H9 (cell line): ENCODE results near the gene DIS3L2. TPM values are rescaled to one million over a fixed set of nuclear protein-coding genes. Genes with fewer than 3 reads are reported as not detected.

Experiments used
- DNase-seq: peaks from one replicate; pipeline ENCODE4 v3.0.0-alpha.2; 2017
- H2AFZ ChIP-seq: one replicate; pipeline ENCODE4 v1.6.1; 2013; ENCODE audit warnings: mild to moderate bottlenecking, low read length, control low read depth, moderate library complexity
- H2AK5ac ChIP-seq: 2 replicates; pipeline ENCODE4 v1.6.1; 2013; ENCODE audit warnings: low read length, control low read depth, mixed read lengths; ENCODE audit not compliant: insufficient read length
- H2BK120ac ChIP-seq: one replicate; pipeline ENCODE4 v1.6.1; 2013; ENCODE audit warnings: low read depth, mild to moderate bottlenecking, low read length, control low read depth, inconsistent platforms; ENCODE audit not compliant: poor library complexity, severe bottlenecking
- H2BK12ac ChIP-seq: 2 replicates; pipeline ENCODE4 v1.6.1; 2013; ENCODE audit warnings: low read length, control low read depth, mixed read lengths, low read depth; ENCODE audit not compliant: insufficient read length
- H2BK15ac ChIP-seq: 2 replicates; pipeline ENCODE4 v1.6.1; 2013; ENCODE audit warnings: low read depth, low read length, control low read depth
- H2BK20ac ChIP-seq: one replicate; pipeline ENCODE4 v1.6.1; 2013; ENCODE audit warnings: low read depth, mild to moderate bottlenecking, low read length, control low read depth, inconsistent platforms; ENCODE audit not compliant: poor library complexity, severe bottlenecking
- H2BK5ac ChIP-seq: 2 replicates; pipeline ENCODE4 v1.6.1; 2013; ENCODE audit warnings: low read length, control low read depth, mixed read lengths; ENCODE audit not compliant: insufficient read length
- H3K14ac ChIP-seq: 2 replicates; pipeline ENCODE4 v1.6.1; 2013; ENCODE audit warnings: low read length, control low read depth; ENCODE audit not compliant: insufficient read depth
- H3K18ac ChIP-seq: 2 replicates; pipeline ENCODE4 v1.6.1; 2013; ENCODE audit warnings: low read depth, mild to moderate bottlenecking, mixed read lengths, low read length, control low read depth; ENCODE audit not compliant: insufficient read length
- H3K23ac ChIP-seq: 2 replicates; pipeline ENCODE4 v1.6.1; 2013; ENCODE audit warnings: low read length, control low read depth, mixed read lengths, low read depth; ENCODE audit not compliant: insufficient read length
- H3K23me2 ChIP-seq: 2 replicates; pipeline ENCODE4 v1.6.1; 2013; ENCODE audit warnings: low read depth, mild to moderate bottlenecking, mixed read lengths, low read length, control low read depth; ENCODE audit not compliant: insufficient read length, poor library complexity, severe bottlenecking
- H3K27ac ChIP-seq: 2 replicates; pipeline ENCODE4 v1.5.1; 2013; ENCODE audit warnings: low read length, control low read depth, mixed read lengths, low read depth; ENCODE audit not compliant: insufficient read length
- H3K27me3 ChIP-seq: 2 replicates; pipeline ENCODE4 v1.6.1; 2013; ENCODE audit warnings: low read length, control low read depth, inconsistent platforms; ENCODE audit not compliant: insufficient read depth
- H3K4ac ChIP-seq: 2 replicates; pipeline ENCODE4 v1.6.1; 2013; ENCODE audit warnings: low read depth, mild to moderate bottlenecking, control low read depth, inconsistent platforms, low read length, moderate library complexity
- H3K4me1 ChIP-seq: 2 replicates; pipeline ENCODE4 v1.6.1; 2013; ENCODE audit warnings: low read length, control low read depth, inconsistent platforms; ENCODE audit not compliant: insufficient read depth
- H3K4me2 ChIP-seq: 2 replicates; pipeline ENCODE4 v1.6.1; 2013; ENCODE audit warnings: low read length, control low read depth, mixed read lengths; ENCODE audit not compliant: insufficient read length, insufficient read depth
- H3K56ac ChIP-seq: 2 replicates; pipeline ENCODE4 v1.6.1; 2013; ENCODE audit warnings: low read depth, mild to moderate bottlenecking, mixed read lengths, low read length, control low read depth; ENCODE audit not compliant: insufficient read length
- H3K79me1 ChIP-seq: 2 replicates; pipeline ENCODE4 v1.6.1; 2013; ENCODE audit warnings: low read depth, mild to moderate bottlenecking, moderate library complexity, low read length, control low read depth, inconsistent platforms; ENCODE audit not compliant: insufficient read depth, poor library complexity, severe bottlenecking
- H3K79me2 ChIP-seq: 2 replicates; pipeline ENCODE4 v1.6.1; 2013; ENCODE audit warnings: low read length, control low read depth, inconsistent platforms; ENCODE audit not compliant: insufficient read depth
- H3K9ac ChIP-seq: 2 replicates; pipeline ENCODE4 v1.6.1; 2013; ENCODE audit warnings: low read length, control low read depth, mixed read lengths; ENCODE audit not compliant: insufficient read length; ENCODE audit errors: extremely low read depth
- H3K9me3 ChIP-seq: one replicate; pipeline ENCODE4 v1.6.1; 2013; ENCODE audit warnings: low read depth, low read length, inconsistent platforms; ENCODE audit not compliant: control insufficient read depth
- H3T11ph ChIP-seq: one replicate; pipeline ENCODE4 v1.6.1; 2013; ENCODE audit warnings: mild to moderate bottlenecking, low read length, control low read depth, inconsistent platforms
- H4K20me1 ChIP-seq: one replicate; pipeline ENCODE4 v1.6.1; 2013; ENCODE audit not compliant: control insufficient read depth, insufficient read length, insufficient read depth
- H4K5ac ChIP-seq: 2 replicates; pipeline ENCODE4 v1.6.1; 2013; ENCODE audit warnings: low read depth, mild to moderate bottlenecking, mixed read lengths, low read length, control low read depth; ENCODE audit not compliant: insufficient read length
- H4K8ac ChIP-seq: replicated peaks from 2 replicates; pipeline ENCODE4 v1.6.1; 2013; ENCODE audit warnings: low read length, control low read depth, mixed read lengths, low read depth; ENCODE audit not compliant: insufficient read length
- H4K91ac ChIP-seq: 2 replicates; pipeline ENCODE4 v1.6.1; 2013; ENCODE audit warnings: low read depth, mild to moderate bottlenecking, moderate library complexity, mixed read lengths, low read length, control low read depth; ENCODE audit not compliant: insufficient read length
- H3K27ac Mint-ChIP-seq, 3 experiments: 2 replicates in 2 of 3; 3 replicates in 1 of 3; pipeline ENCODE4 v1.8.0; 2020 to 2021; ENCODE audit warnings: mixed read lengths in 3 of 3, mild to moderate bottlenecking in 1 of 3, moderate library complexity in 1 of 3
- H3K27me3 Mint-ChIP-seq: 2 replicates; pipeline ENCODE4 v1.8.0; 2021; ENCODE audit warnings: low read depth, mild to moderate bottlenecking, moderate library complexity, mixed read lengths
- H3K36me3 Mint-ChIP-seq, 3 experiments: 2 replicates in 2 of 3; 3 replicates in 1 of 3; pipeline ENCODE4 v1.8.0; 2020 to 2021; ENCODE audit warnings: low read depth in 3 of 3, mixed read lengths in 3 of 3; ENCODE audit not compliant: insufficient read depth in 1 of 3
- H3K4me1 Mint-ChIP-seq, 2 experiments: 2 replicates each; pipeline ENCODE4 v1.8.0; 2020; ENCODE audit warnings: mixed read lengths in 2 of 2
- H3K4me3 Mint-ChIP-seq, 2 experiments: 2 replicates in 1 of 2; 3 replicates in 1 of 2; pipeline ENCODE4 v1.8.0; 2020 to 2021; ENCODE audit warnings: mild to moderate bottlenecking in 2 of 2, mixed read lengths in 2 of 2, moderate library complexity in 1 of 2
- H3K9me3 Mint-ChIP-seq, 2 experiments: 2 replicates in 1 of 2; 3 replicates in 1 of 2; pipeline ENCODE4 v1.8.0; 2020; ENCODE audit warnings: mild to moderate bottlenecking in 2 of 2, mixed read lengths in 2 of 2, moderate library complexity in 1 of 2
- CTCF ChIP-seq: fragments of 200-600 bp; sonication (generic); conservative IDR thresholded peaks from 3 replicates; pipeline ENCODE4 v1.8.0; 2021; ENCODE audit warnings: antibody characterized with exemption, mild to moderate bottlenecking
- WGBS: extraction: QIAGEN DNeasy Blood & Tissue Kit; methylation state at CpG from one replicate; pipeline ENCODE4 v1.1.7; 2013; ENCODE audit warnings: missing lambda C conversion rate, low lambda C conversion rate, mixed read lengths; ENCODE audit not compliant: insufficient read length; ENCODE audit errors: extremely low coverage; 5-methylcytosine and 5-hydroxymethylcytosine counted together
- total RNA-seq: library from RNA; stranded (reverse); gene quantifications from 2 replicates; pipeline ENCODE4 v1.2.1, GENCODE V29; 2021

DIS3L2 gene
- total RNA-seq, 1 experiment from 2014 or later = 28.1 TPM

GRCh38 chr2:232351686-232352510 lies 390.4 kb downstream of the DIS3L2 start:
- Histone ChIP-seq H2AFZ (no peak overlapping the region), H2BK20ac (no peak overlapping the region), H3K79me2 (no peaks in the 10 kb centered on the region), H4K91ac (no peak overlapping the region), H3K9me3 (no peaks in the 10 kb centered on the region), H3K23me2 (no peaks in the 10 kb centered on the region), H3K4me1 (no peaks in the 10 kb centered on the region), H3K56ac (no peak overlapping the region), H3K4ac (no peak overlapping the region), H2BK12ac (no peak overlapping the region), H2AK5ac (no peak overlapping the region), H4K20me1 (no peaks in the 10 kb centered on the region), H3K27me3 (peaks cover 16% of the 10 kb centered on the region; the same call in 1 of the 2 replicates), H3K23ac (no peak overlapping the region), H2BK120ac (no peak overlapping the region), H3T11ph (no peak overlapping the region), H3K9ac (no peak overlapping the region), H4K5ac (no peak overlapping the region), H3K79me1 (no peaks in the 10 kb centered on the region), H3K18ac (no peak overlapping the region), H3K27ac (no peak overlapping the region), H3K14ac (no peak overlapping the region; the same call in 1 of the 2 replicates), H3K4me2 (peak overlapping the region; percentile 24), H4K8ac (no peak overlapping the region), H2BK5ac (no peak overlapping the region), H2BK15ac (no peak overlapping the region; the same call in 1 of the 2 replicates)
- no peak for TF ChIP-seq CTCF
- no peak overlapping the region for H3K27ac Mint-ChIP-seq
- peaks cover 5 to 12% (median 9%) of the 10 kb centered on the region in 3 experiments; a peak in 6 of 7 replicates for H3K36me3 Mint-ChIP-seq
- no peaks in the 10 kb centered on the region for H3K4me1 Mint-ChIP-seq
- peaks cover 12 to 22% of the 10 kb centered on the region in 2 experiments for H3K9me3 Mint-ChIP-seq
- DNase-seq = no peak
- H3K4me3 Mint-ChIP-seq = no peak overlapping the region; a peak in 1 of 5 replicates
- no CpG with 5 or more reads among the region's 73 CpGs for whole genome bisulfite sequencing
- peaks cover 12% of the 10 kb centered on the region for H3K27me3 Mint-ChIP-seq
